ENCODE results near the gene TTC9C.
A peak's percentile ranks its signal among the peaks of the same experiment; 100 is the strongest.
"Not testable (repeated sequence)": the region's sequence is repeated elsewhere in the genome, so short reads cannot be mapped to it uniquely, and the experiment has no call there.

The TTC9C gene

DNA sequence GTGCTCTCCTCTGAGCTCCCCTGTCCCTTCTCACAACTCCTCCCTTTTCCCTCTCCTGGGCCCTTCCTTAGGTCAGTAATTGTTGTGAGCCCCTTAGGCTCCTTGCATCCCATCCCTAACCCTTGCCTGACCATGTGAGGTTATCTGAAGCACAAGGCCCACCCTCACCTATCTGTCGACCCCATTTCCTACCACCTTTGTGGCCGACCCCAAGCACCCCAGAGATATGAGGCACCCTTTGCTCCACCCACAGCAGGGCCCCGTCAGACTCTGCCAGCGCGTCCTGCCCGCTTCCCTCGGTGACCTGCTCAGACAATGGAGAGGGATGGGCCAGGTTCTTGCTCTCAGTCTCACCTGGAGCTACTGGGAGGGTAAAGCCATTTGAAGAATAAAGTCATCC lies 19.5 kb upstream of the TTC9C start:
- no peak for DNase-seq (ENCODE audit: low read depth)
- H3K4me3 ChIP-seq (ENCODE audit: low read depth, low read length): peak overlapping the region; percentile 54

DNA sequence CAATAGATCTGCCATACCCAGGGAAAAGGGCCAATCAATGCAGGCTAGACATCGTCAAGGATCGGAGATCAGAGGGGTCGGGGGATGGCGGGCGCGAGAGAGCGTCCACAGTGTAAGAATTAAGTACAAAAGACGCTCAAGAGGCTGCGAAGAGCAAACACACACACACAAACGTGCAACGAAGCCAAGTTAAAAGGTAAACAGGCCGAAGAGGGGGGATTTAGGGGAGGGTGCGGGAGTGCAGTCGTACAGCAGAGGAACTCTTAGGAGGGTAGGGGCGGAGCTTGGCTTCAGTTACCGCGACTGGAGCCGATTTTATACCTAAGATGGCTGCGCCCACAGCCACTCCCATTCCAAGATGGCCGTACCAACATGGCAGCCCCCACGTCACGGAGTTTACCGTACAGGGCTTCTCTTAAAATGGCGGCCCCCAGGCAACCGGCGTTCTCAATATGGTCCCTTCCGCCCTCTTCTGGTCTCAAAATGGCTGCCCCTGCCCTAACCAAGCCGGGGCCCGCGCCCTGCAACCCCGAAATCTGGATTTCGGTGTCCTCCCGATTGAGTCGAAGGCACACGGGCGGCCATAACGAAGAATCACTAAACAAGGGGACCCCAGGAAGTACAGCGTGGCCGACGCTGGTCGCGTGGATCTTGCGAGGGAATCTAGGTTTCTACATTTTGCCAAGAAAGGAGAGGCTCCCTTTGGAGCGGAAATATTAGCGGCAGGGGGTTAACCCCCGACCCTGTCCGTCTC lies 18.9 kb upstream of the TTC9C start:
- H3K4me3 ChIP-seq (ENCODE audit: low read depth, low read length): peak overlapping the region; percentile 54
- DNase-seq (ENCODE audit: low read depth): peak; percentile 86

DNA sequence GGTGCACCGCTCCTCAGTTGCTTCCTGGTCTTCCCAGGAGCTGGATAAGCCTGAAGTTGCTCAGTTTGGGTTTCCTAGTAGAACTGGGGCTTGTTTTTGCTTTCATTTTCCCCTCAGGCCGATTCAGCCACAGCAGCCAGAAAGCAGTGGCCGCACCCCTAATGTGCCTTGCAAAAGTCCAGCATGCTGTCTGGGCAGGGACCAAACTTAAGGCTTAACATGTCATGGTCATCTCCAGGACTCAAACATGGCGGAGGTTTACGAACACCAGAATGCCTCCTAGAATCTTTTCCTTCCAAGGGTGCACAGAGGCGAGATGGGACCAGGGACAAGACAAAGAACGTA lies 18.3 kb upstream of the TTC9C start:
- H3K4me3 ChIP-seq (ENCODE audit: low read depth, low read length): peak overlapping the region; percentile 54
- DNase-seq (ENCODE audit: low read depth): no peak

DNA sequence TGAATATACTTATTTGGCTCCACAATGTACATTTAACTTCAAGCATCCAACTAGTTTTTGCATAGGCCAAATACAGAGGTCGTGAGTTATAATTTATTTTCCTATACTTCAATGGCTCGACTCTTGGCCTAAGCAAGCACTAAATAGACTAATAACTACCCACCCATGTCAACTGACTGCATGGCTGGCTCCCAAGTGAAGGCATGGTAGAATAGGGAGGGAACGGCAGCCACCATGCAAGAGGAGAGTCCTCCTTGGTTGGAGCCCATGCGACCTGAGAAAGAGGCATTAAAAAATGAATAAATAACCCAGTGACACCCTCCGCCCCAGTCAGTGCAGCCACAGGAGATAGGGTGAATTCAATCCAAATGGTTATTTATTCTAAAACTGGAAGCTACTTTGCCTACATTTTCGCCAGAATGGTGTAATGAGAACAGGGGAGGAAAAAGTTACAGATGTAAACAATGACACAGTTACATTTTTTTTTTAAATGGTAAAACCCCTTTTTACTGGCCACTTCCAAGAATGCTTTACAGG lies 15.9 kb upstream of the TTC9C start:
- no peak for DNase-seq (ENCODE audit: low read depth)
- H3K4me3 ChIP-seq (ENCODE audit: low read depth, low read length): no peak overlapping the region

DNA sequence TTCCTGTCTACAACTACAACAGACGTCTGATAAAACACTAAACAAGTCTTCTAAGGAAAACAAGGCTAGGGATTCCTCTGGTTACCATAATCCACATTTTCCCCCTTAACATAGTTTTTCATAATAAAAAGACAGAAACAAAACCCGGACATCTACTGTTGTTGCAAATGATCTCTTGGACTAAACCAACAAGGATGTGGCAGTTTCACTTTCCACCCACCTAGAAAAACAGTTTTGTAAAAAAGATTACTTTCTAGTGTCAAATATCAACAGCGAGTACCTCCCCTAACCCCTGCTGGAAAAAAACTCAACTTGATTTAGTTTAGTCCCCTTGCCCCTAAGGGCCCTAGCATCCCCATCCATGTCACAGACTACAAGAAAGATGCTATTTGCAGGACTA lies 15.4 kb upstream of the TTC9C start:
- no peak for DNase-seq (ENCODE audit: low read depth)
- no peak overlapping the region for H3K4me3 ChIP-seq (ENCODE audit: low read depth, low read length)

DNA sequence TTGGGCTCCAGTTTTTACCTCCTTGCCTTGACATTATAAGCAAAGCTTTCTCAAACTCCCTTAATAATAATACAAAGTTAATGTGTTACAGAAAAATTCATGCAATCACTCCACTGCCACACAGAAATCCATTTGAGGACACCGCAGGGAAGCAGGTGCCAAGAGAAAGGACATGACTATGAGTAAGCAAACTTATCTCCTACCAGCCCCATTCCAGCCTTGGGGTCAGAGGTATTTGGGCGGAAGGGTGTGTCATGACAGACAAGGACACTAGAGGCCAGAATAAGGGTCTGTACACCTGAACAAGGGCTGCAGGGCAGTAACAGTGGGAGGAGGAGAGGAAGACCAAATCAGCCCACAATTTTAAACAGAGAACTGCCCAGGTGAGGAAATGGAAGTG lies 14.9 kb upstream of the TTC9C start:
- no peak for DNase-seq (ENCODE audit: low read depth)
- no peak overlapping the region for H3K4me3 ChIP-seq (ENCODE audit: low read depth, low read length)

DNA sequence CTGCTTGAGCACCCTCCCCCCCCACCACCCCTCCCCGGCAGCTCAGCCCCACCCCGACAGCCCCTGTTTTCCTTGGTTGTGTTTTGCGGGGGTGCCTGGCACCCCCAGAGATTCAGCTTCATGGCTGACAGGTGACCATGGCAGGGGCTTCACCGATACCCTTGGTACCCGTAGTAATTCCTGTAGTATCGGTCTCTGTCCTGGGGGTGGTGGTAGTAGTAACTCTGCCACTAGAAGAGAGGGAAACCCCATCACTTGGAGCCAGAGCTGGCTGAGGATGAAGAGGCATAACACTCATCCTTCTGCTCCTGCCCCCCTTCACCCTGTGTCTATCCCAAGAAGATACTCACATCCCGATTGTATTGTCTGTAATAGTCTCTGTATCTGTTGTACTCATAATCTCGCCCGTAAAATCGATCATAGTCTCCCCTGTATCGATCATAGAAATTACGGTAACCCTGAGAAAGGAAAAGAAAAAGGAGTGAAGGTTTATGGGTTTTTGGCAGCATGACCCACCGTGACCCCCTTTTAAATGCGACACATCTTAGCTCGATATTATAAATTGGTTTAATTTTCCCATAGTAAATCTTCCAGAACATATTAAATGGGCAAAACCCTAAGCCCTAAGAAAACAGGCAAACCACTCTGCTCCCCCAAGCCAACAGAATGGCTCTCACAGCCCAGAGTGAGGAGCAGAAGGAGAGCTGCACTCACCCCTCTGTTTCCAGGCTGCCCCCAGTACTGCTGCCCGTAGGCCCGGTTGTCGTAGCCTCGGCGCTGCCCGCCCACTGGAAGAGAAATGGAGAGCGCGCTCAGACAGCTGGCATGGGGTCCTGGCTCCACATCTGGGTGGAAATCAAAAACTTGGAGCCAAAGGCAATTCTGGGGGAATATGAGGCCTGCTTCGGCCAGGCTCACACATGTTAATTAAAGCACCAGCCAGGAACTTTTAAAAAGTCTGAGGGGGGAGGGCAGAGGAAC lies 12.8 kb upstream of the TTC9C start:
- no peak for DNase-seq (ENCODE audit: low read depth)
- no peak overlapping the region for H3K4me3 ChIP-seq (ENCODE audit: low read depth, low read length)

DNA sequence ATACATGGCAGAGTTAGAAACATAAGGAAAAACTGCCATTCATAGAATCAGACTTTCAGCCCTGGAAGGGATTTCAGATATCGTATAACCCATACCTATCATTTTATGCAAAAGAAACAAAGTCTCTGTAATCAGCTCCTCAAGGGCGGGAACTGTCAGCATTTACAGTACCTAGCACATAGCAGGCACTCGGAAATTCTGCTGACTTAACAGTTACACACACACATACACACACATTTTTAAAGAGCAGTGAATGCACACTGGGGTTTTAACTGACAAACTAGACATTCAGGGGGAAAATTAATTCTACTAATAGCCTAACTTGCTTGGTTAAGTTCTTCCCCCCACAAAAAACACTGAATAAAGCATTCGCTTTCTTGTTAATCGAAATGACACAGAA lies 12.1 kb upstream of the TTC9C start:
- no peak for DNase-seq (ENCODE audit: low read depth)
- no peak overlapping the region for H3K4me3 ChIP-seq (ENCODE audit: low read depth, low read length)

DNA sequence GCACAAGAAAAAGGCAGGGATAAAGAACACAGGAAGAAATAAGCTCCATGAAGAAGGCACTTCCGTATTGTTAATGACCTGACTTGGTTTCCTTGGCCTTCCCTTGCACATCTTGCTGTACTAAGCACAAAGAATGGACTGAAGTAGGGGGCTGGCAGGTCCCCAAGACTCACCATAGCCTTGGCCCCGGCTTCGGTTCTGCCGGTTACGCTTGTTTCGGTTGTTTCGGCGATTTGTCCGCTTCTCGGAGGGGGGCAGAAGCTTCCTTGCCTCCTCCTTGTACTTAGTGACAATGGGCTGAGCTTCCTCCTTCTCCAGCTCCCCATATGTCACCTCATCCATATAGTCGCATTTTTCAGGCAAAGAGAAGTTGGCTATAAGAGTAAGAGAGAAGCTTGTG lies 11.5 kb upstream of the TTC9C start:
- no peak overlapping the region for H3K4me3 ChIP-seq (ENCODE audit: low read depth, low read length)

DNA sequence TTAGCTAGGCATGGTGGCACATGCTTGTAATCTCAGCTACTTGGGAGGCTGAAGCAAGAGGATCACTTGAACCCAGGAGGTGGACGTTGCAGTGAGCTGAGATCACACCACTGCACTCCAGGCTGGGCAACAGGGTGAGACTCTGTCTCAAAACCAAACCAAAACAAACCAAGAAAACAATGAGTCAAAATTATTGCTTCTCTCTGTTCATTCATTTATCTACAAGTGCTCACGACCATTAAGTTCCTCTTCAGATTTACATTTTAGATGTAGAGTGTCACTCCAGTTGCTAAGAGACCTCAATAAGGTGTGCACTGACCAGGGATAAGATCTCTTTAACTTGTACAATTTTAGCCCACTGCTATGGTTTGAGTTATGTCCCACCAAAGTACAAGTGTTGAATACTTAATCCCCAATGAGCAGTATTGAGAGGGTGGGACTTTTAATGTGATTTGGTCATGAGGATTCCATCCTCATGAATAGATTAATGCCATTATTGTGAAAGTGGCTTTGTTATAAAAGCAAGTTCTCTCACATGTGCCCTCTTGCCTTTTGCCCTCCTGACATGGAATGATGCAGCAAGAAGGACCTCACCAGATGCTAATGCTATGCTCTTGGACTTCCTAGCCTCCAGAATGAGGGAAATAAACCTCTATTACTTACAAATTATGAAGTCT lies 8.8 kb upstream of the TTC9C start:
- H3K4me3 ChIP-seq (ENCODE audit: low read depth, low read length): no peak overlapping the region
- DNase-seq (ENCODE audit: low read depth): no peak

More for the DNA sequence above, 11.5 kb upstream of the TTC9C start:
- no peak for DNase-seq (ENCODE audit: low read depth)

DNA sequence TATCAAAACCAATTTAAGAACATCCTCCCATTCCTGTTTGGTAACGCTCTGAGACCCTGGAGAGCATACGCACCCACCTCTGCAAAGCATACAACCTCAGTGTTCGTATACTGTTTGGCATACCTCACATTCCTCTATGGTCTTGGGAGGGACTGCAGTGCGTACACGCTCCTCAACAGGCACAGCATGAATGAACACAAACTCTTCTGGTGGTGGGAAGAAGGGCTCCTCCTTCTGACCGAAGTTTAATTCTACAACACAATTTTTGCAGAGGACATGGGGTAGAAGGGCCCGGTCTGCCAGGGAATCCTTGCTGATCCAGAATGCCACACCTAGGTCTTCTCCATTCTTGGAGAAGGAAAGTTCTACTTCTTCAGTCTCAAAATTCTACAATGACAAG lies 6.3 kb upstream of the TTC9C start:
- DNase-seq (ENCODE audit: low read depth): no peak
- no peak overlapping the region for H3K4me3 ChIP-seq (ENCODE audit: low read depth, low read length)

DNA sequence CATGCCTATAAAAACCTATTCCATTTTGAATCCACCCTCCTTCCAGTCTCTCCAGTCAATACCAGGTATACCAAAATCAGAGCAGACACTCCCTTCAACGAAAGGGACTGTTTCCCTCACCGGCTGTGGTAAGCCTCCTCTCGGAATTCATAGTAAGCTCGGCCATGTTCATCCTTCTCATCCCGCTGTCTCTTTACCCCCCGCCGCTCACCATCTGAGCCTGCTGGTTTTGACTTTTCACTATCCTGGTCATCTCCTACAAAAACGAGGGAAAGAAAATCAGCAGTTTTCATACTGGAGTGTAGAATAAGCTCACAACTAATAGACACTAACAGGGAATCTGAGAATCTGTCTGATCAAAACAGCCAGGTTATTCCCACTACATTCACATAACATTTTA lies 4.1 kb upstream of the TTC9C start:
- H3K4me3 ChIP-seq (ENCODE audit: low read depth, low read length): peak overlapping the region; percentile 99
- DNase-seq (ENCODE audit: low read depth): no peak

DNA sequence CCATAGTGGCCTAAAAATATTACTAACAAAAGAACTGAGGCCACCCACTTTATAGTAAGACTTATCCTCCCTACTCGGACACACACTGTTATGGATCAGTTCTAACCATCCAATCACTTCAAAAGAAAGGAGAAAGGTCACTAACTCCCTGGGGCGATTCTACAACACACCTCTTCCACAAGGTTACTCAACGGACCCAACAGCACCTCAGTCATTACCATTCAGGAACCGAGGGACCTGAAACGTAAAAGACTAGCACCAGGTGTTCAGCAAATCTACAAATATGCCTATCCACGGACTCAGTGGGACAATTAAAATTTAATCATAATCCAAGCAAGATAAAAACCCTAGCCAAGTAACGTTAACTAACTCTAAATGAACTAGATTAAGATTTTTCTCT lies 2.6 kb upstream of the TTC9C start:
- DNase-seq (ENCODE audit: low read depth): no peak

DNA sequence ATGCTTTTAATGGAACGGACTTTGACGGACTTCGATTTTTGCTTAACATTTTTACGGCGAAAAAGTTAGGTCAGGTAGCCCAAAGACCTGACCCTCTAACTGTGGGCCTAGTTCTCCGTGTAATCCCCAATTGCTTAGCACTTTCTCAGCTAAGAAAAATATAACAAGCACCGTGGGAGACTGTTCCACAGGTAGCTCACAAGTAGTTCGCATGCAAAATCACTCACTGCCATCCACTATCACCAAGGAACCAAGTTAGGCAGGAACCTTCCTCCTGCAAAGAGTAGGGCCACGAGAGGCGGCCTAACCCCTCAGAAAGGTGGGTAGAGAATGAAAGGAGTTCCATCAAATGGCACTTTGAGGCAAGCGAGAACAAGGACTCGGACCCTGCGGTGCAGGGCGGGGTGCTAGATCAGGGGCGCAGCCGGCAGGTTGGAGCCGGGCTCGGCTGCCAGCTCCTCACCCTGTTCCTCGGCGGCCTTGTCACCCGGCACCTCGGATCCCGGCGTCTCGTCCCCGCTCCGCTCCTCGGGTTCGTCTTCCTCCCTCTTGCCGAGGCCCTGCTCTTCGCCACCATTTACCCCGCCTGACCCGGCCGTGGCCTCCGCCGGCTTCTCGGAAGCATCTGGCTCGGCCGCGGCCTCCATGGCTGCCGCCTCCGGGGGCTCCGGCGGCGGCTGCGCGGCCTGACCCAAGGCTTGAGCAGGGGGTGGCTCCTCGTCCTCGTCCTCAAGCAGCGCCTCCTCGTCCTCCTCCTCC lies 2.0 kb upstream of the TTC9C start:
- DNase-seq (ENCODE audit: low read depth): no peak
- peak overlapping the region; percentile 99 for H3K4me3 ChIP-seq (ENCODE audit: low read depth, low read length)

More for the DNA sequence above, 2.6 kb upstream of the TTC9C start:
- peak overlapping the region; percentile 99 for H3K4me3 ChIP-seq (ENCODE audit: low read depth, low read length)

DNA sequence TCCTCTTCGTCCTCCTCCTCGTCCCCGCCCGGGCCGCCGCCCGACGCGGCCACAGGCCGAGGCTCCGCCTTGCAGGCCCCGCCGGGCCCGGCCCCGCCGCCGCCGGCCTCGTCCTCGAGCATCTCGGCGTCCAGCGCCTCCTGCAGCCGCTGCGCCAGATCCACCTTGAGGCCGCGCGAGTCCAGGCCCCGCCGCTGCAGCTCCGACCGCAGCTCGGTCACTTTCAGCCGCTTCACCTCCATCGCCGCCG lies 1.4 kb upstream of the TTC9C start:
- no peak for DNase-seq (ENCODE audit: low read depth)

DNA sequence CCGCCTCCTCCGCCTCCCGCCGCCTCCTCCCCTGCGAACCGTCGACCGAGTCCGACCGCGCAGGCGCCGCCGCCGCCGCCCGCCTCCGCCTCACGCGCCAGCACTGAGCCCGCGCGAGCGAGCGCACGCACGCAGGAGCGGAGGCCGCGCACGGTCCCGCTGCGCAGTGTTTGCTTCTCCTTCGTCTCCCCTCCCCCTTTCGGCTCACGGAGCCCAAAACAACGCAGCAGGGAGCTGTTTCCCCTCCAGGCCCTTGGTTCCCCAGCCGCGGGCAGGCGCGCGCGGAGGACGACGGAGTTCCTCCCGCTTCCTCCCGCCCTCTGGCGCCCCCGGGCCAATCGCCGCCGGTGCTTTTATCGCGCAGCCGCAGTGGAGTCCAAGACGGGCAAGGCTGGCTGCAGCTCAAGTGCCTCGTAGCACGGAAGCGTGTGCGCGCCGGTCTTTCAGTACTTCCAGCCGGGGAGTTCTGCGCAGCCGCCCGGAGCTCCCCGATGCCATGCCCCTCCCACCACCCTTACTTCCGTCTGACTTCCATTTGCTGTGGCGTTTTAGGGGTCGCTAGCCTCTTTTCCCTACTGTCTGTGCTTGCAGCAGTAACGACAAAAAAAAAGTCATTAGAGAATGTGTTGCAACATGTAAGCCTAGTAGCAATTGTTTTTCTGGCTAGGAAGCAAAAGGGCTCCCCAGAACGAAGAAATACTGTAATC lies 968 bp upstream of the TTC9C start, which contains the start of gene HNRNPUL2:
Gene HNRNPUL2 (minus strand): TSS at position 293 of the 707 bp plus-strand sequence. CDS start 301 bp downstream, outside the sequence.
- DNase-seq (ENCODE audit: low read depth): peak; percentile 97
- peak within 1 kb of the TSS; percentile 99 for H3K4me3 ChIP-seq (ENCODE audit: low read depth, low read length)

More for the DNA sequence above, 1.4 kb upstream of the TTC9C start:
- H3K4me3 ChIP-seq (ENCODE audit: low read depth, low read length): peak overlapping the region; percentile 99

DNA sequence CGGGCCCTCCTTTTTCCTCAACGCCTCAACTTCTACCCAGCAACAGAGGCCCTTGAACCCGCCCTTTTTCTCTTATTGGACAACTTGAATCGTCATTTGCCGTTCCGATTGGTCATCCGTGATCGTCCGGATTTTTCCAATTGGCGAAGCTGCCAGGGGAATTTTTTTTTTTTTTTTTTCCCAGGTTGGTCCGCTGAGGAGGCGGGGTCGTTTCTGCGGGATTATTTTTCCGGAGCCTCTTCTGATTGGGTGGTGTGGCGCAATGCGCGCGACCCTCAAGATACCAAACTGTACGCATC lies 465 bp upstream of the TTC9C start:
- H3K4me3 ChIP-seq (ENCODE audit: low read depth, low read length): peak overlapping the region; percentile 99
- DNase-seq (ENCODE audit: low read depth): peak; percentile 90

DNA sequence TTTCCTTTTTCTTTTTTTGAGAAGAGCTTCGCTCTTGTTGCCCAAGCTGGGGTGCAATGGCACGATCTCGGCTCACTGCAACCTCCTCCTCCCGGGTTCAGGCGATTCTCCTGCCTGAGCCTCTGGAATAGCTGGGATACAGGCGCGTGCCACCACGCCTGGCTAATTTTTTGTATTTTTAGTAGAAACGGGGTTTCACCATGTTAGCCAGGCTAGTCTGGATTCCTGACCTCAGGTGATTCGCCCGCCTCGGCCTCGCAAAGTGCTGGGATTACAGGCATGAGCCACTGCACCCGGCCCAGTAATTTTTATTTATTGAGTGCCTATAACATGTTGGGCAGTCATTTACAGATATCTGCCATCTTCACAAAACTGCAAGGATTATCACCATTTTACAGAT lies 1.8 kb downstream of the TTC9C start:
- DNase-seq (ENCODE audit: low read depth): not testable (repeated sequence)
- H3K4me3 ChIP-seq (ENCODE audit: low read depth, low read length): peak overlapping the region; percentile 99

DNA sequence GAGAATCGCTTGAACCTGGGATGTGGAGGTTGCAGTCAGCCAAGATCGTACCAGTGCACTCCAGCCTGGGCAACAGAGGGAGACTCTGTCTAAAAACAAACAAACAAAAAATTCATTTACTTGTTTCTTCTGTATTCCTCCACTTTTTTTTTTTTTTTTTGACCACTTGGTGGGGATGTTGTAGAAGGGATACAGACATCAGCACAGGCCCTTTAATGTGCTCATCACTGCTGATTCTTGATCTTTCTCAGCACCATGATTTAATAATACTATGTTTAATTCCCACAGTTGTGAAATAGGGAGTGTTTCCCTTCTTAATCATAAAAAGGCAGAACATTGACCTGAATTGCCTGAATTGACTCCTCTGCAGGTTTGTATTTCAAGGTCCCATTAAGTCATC lies 4.5 kb downstream of the TTC9C start:
- H3K4me3 ChIP-seq (ENCODE audit: low read depth, low read length): no peak overlapping the region
- no peak for DNase-seq (ENCODE audit: low read depth)

Data from skeletal muscle cell (primary cell).